HUES48 (cell line): ENCODE data around the gene CCDC57.

ENCODE experiments used
- H3K27ac ChIP-seq: one replicate; pipeline ENCODE4 v1.7.0; 2013; ENCODE audit warnings: low read depth, low read length, inconsistent platforms
- H3K27me3 ChIP-seq: 2 replicates; pipeline ENCODE4 v1.6.1; 2013; ENCODE audit warnings: mild to moderate bottlenecking, low read length; ENCODE audit not compliant: control insufficient read depth, insufficient read depth
- H3K36me3 ChIP-seq: 2 replicates; pipeline ENCODE4 v1.6.1; 2013; ENCODE audit warnings: low read length; ENCODE audit not compliant: control insufficient read depth, insufficient read depth
- H3K4me1 ChIP-seq: 2 replicates; pipeline ENCODE4 v1.6.1; 2013; ENCODE audit warnings: mild to moderate bottlenecking, low read length; ENCODE audit not compliant: control insufficient read depth, insufficient read depth
- H3K4me3 ChIP-seq: 2 replicates; pipeline ENCODE4 v1.5.1; 2013; ENCODE audit warnings: mild to moderate bottlenecking, low read depth, low read length
- H3K9ac ChIP-seq: 2 replicates; pipeline ENCODE4 v1.6.1; 2013; ENCODE audit warnings: mild to moderate bottlenecking, low read depth, low read length, moderate library complexity
- H3K9me3 ChIP-seq: 2 replicates; pipeline ENCODE4 v1.6.1; 2013; ENCODE audit warnings: low read length; ENCODE audit not compliant: control insufficient read depth, insufficient read depth

Gene CCDC57

GRCh38 chr17:82082456-82082855 lies 130.2 kb downstream of the CCDC57 start:
- H3K27ac ChIP-seq = no peak overlapping the region
- no peaks in the 10 kb centered on the region for H3K4me1 ChIP-seq
- no peaks in the 10 kb centered on the region for H3K9me3 ChIP-seq
- H3K27me3 ChIP-seq = no peaks in the 10 kb centered on the region
- peaks cover 92% of the 10 kb centered on the region for H3K36me3 ChIP-seq
- H3K4me3 ChIP-seq = no peak overlapping the region
- H3K9ac ChIP-seq = no peak overlapping the region

GRCh38 chr17:82081966-82082365 lies 130.7 kb downstream of the CCDC57 start:
- no peaks in the 10 kb centered on the region for H3K4me1 ChIP-seq
- peaks cover 87% of the 10 kb centered on the region for H3K36me3 ChIP-seq
- no peaks in the 10 kb centered on the region for H3K9me3 ChIP-seq
- no peak overlapping the region for H3K4me3 ChIP-seq
- no peak overlapping the region for H3K27ac ChIP-seq
- no peak overlapping the region for H3K9ac ChIP-seq
- H3K27me3 ChIP-seq = no peaks in the 10 kb centered on the region

GRCh38 chr17:82081546-82081945 lies 131.1 kb downstream of the CCDC57 start:
- H3K36me3 ChIP-seq = peaks cover 83% of the 10 kb centered on the region
- H3K4me1 ChIP-seq = no peaks in the 10 kb centered on the region
- no peak overlapping the region for H3K27ac ChIP-seq
- no peaks in the 10 kb centered on the region for H3K9me3 ChIP-seq
- H3K27me3 ChIP-seq = no peaks in the 10 kb centered on the region
- no peak overlapping the region for H3K9ac ChIP-seq
- H3K4me3 ChIP-seq = no peak overlapping the region

GRCh38 chr17:82080789-82081464 lies 131.7 kb downstream of the CCDC57 start:
- H3K27ac ChIP-seq = no peak overlapping the region

GRCh38 chr17:82080048-82080788 lies 132.4 kb downstream of the CCDC57 start:
- peaks cover 70% of the 10 kb centered on the region for H3K36me3 ChIP-seq
- H3K27me3 ChIP-seq = no peaks in the 10 kb centered on the region
- no peaks in the 10 kb centered on the region for H3K4me1 ChIP-seq
- no peaks in the 10 kb centered on the region for H3K9me3 ChIP-seq
- no peak overlapping the region for H3K27ac ChIP-seq
- no peak overlapping the region for H3K4me3 ChIP-seq
- H3K9ac ChIP-seq = no peak overlapping the region

More at GRCh38 chr17:82080789-82081464, 131.7 kb downstream of the CCDC57 start:
- Histone ChIP-seq H3K4me1 (no peaks in the 10 kb centered on the region), H3K36me3 (peaks cover 77% of the 10 kb centered on the region), H3K9ac (no peak overlapping the region), H3K27me3 (no peaks in the 10 kb centered on the region), H3K9me3 (no peaks in the 10 kb centered on the region), H3K4me3 (no peak overlapping the region)

- no peaks in the 10 kb centered on the region for H3K9me3 ChIP-seq
- H3K27ac ChIP-seq = no peak overlapping the region
- no peaks in the 10 kb centered on the region for H3K27me3 ChIP-seq
- H3K4me3 ChIP-seq = no peak overlapping the region
- H3K36me3 ChIP-seq = peaks cover 59% of the 10 kb centered on the region
- no peaks in the 10 kb centered on the region for H3K4me1 ChIP-seq
- H3K9ac ChIP-seq = no peak overlapping the region
These were observed 133.5 kb downstream of the CCDC57 start for GRCh38 chr17:82079001-82079677.

- H3K36me3 ChIP-seq = peaks cover 52% of the 10 kb centered on the region
- H3K27me3 ChIP-seq = no peaks in the 10 kb centered on the region
- H3K4me1 ChIP-seq = no peaks in the 10 kb centered on the region
- H3K9me3 ChIP-seq = no peaks in the 10 kb centered on the region
- no peak overlapping the region for H3K4me3 ChIP-seq
- no peak overlapping the region for H3K9ac ChIP-seq
- H3K27ac ChIP-seq = no peak overlapping the region
These were observed 134.2 kb downstream of the CCDC57 start for GRCh38 chr17:82078433-82078832.

- Histone ChIP-seq H3K27me3 (no peaks in the 10 kb centered on the region), H3K36me3 (peaks cover 45% of the 10 kb centered on the region), H3K9ac (no peak overlapping the region), H3K4me1 (no peaks in the 10 kb centered on the region), H3K9me3 (no peaks in the 10 kb centered on the region), H3K27ac (no peak overlapping the region), H3K4me3 (no peak overlapping the region)
These were observed 134.9 kb downstream of the CCDC57 start for GRCh38 chr17:82077617-82078358.

GRCh38 chr17:82076785-82077591 lies 135.7 kb downstream of the CCDC57 start:
- Histone ChIP-seq H3K4me1 (no peaks in the 10 kb centered on the region), H3K4me3 (no peak overlapping the region), H3K9ac (no peak overlapping the region), H3K27me3 (no peaks in the 10 kb centered on the region), H3K9me3 (no peaks in the 10 kb centered on the region), H3K27ac (no peak overlapping the region), H3K36me3 (peaks cover 37% of the 10 kb centered on the region)
